ENCODE measurements around the gene ITPKA.

GRCh38 chr15:41499109-41499851 is 5.6 kb downstream of the ITPKA start:
- TF ChIP-seq CTCF (IDR thresholded peaks at IDR 0.05) (no peak), POLR2A (IDR thresholded peaks at IDR 0.05) (no peak)
